SU-DHL-6 (cell line): ENCODE results near the gene LRRC39.

Experiments used
- H2AFZ ChIP-seq: fragments of 200-600 bp; sonication (generic); 2 replicates; pipeline ENCODE4 v1.6.1; 2014; ENCODE audit warnings: low read depth, mild to moderate bottlenecking, moderate library complexity, mixed read lengths, antibody characterized with exemption, low read length; ENCODE audit not compliant: severe bottlenecking
- H3F3A ChIP-seq: fragments of 200-600 bp; shearing (Covaris generic); 2 replicates; pipeline ENCODE4 v1.6.0; 2016; ENCODE audit warnings: antibody characterized with exemption, mild to moderate bottlenecking; ENCODE audit not compliant: insufficient read depth
- H3K27ac ChIP-seq: fragments of 200-600 bp; sonication (generic); 2 replicates; pipeline ENCODE4 v1.5.1; 2016; ENCODE audit warnings: low read depth, mild to moderate bottlenecking, low read length, moderate library complexity, mixed read lengths
- H3K27me3 ChIP-seq: fragments of 200-600 bp; sonication (generic), shearing (Covaris generic); 2 replicates; pipeline ENCODE4 v1.6.0; 2014; ENCODE audit warnings: mild to moderate bottlenecking, low read length
- H3K36me3 ChIP-seq: fragments of 200-600 bp; sonication (generic); 2 replicates; pipeline ENCODE4 v1.6.1; 2014; ENCODE audit warnings: mild to moderate bottlenecking, low read length, mixed read lengths
- H3K4me2 ChIP-seq: fragments of 300-600, 200-600 bp; shearing (Covaris generic), sonication (generic); 2 replicates; pipeline ENCODE4 v1.6.0; 2014; ENCODE audit warnings: low read length, low read depth, mild to moderate bottlenecking; ENCODE audit not compliant: poor library complexity, severe bottlenecking
- H3K4me3 ChIP-seq: fragments of 200-600 bp; sonication (generic); 2 replicates; pipeline ENCODE4 v1.5.1; 2014; ENCODE audit warnings: antibody characterized with exemption, low read length, mild to moderate bottlenecking, mixed read lengths; ENCODE audit not compliant: insufficient read depth, poor library complexity, severe bottlenecking
- H3K79me2 ChIP-seq: fragments of 200-600 bp; sonication (generic); 2 replicates; pipeline ENCODE4 v1.6.1; 2014; ENCODE audit warnings: mild to moderate bottlenecking, low read length, moderate library complexity; ENCODE audit not compliant: insufficient read depth
- H3K9ac ChIP-seq: fragments of 200-600 bp; sonication (generic); 2 replicates; pipeline ENCODE4 v1.7.0; 2014; ENCODE audit warnings: mild to moderate bottlenecking, low read length
- H3K9me2 ChIP-seq: fragments of 200-600 bp; sonication (generic); replicated peaks from 2 replicates; pipeline ENCODE4 v1.6.1; 2014; ENCODE audit warnings: low read length; ENCODE audit not compliant: insufficient read depth
- H3K9me3 ChIP-seq: fragments of 200-600 bp; sonication (generic); 2 replicates; pipeline ENCODE4 v1.6.1; 2014; ENCODE audit warnings: low read length, mixed read lengths; ENCODE audit not compliant: insufficient read depth
- H4K20me1 ChIP-seq: fragments of 200-600 bp; sonication (generic); 2 replicates; pipeline ENCODE4 v1.6.1; 2014; ENCODE audit warnings: low read depth, mild to moderate bottlenecking, antibody characterized with exemption, low read length, moderate library complexity, mixed read lengths
- CTCF ChIP-seq: fragments of 200-600 bp; sonication (generic); IDR thresholded peaks from one replicate; pipeline ENCODE4 v1.5.1; 2017; ENCODE audit warnings: antibody characterized with exemption, mild to moderate bottlenecking, low read length, moderate library complexity; ENCODE audit not compliant: insufficient read depth, poor library complexity, severe bottlenecking
- EZH2phosphoT487 ChIP-seq: fragments of 200-600 bp; sonication (generic), shearing (Covaris generic); conservative IDR thresholded peaks from 2 replicates; pipeline ENCODE4 v1.6.1; 2018; ENCODE audit warnings: mild to moderate bottlenecking, antibody characterized with exemption, low read length, moderate library complexity, mixed read lengths

LRRC39 gene

GRCh38 chr1:100184536-100184935, 6.5 kb upstream of the LRRC39 start:
- H2AFZ ChIP-seq = no peak overlapping the region
- H3K4me2 ChIP-seq = no peak overlapping the region
- H3K9me2 ChIP-seq = no peaks in the 10 kb centered on the region
- H3K79me2 ChIP-seq = no peaks in the 10 kb centered on the region
- no peaks in the 10 kb centered on the region for H3K9me3 ChIP-seq
- H4K20me1 ChIP-seq = no peaks in the 10 kb centered on the region
- H3K4me3 ChIP-seq = no peak overlapping the region
- no peaks in the 10 kb centered on the region for H3K36me3 ChIP-seq
- no peaks in the 10 kb centered on the region for H3K27me3 ChIP-seq
- no peak overlapping the region for H3K27ac ChIP-seq
- H3K9ac ChIP-seq = no peak overlapping the region
- no peaks in the 10 kb centered on the region for H3F3A ChIP-seq
- TF ChIP-seq EZH2phosphoT487 (no peak), CTCF (no peak)

GRCh38 chr1:100183370-100183769, 5.3 kb upstream of the LRRC39 start:
- Histone ChIP-seq H3K27ac (no peak overlapping the region), H3K9me2 (no peaks in the 10 kb centered on the region), H3K4me3 (no peak overlapping the region), H3K9ac (no peak overlapping the region), H3K9me3 (no peaks in the 10 kb centered on the region), H3F3A (no peaks in the 10 kb centered on the region), H4K20me1 (no peaks in the 10 kb centered on the region), H3K36me3 (no peaks in the 10 kb centered on the region), H2AFZ (no peak overlapping the region), H3K4me2 (no peak overlapping the region), H3K27me3 (no peaks in the 10 kb centered on the region), H3K79me2 (no peaks in the 10 kb centered on the region)
- TF ChIP-seq CTCF = no peak
- no peak for TF ChIP-seq EZH2phosphoT487

DNA sequence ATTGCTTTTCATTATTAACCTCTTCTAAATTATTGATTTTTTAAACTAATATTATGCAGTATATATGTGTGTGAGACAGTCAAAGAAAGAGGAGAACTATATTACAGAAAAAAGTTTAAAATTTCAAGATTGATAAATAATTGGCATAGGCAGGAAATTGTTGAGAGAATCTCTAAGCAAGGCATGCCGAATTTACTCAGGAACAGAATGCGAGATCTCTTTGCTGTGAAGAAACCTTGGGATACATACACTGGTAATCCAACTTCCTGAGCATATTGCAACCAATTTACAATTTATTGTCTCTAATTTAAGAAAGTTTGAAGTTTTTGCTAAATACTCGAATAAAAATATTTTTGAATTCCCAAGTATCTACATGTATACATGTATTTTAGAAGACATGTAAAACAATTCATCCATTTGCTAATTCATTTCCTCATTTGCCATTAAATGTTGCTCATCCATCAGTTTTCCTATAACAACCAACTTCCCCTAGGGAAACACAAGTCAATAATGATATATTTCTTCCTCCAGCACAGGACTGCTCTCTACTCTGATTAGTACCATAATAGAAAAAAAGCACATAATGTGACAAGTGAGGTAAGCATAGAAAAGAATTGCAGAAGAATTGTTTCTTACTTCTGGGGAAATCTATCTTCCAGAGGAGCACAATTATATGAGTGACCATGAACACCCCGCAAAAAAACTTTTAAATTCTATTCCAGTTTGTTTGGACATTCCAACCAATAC, 588 bp downstream of the LRRC39 start:
- Histone ChIP-seq H3K9me2 (no peaks in the 10 kb centered on the region), H3K9me3 (no peaks in the 10 kb centered on the region), H3K9ac (no peak overlapping the region), H3K27ac (no peak overlapping the region), H3K36me3 (no peaks in the 10 kb centered on the region), H3K4me3 (no peak overlapping the region), H3K79me2 (no peaks in the 10 kb centered on the region), H3K4me2 (no peak overlapping the region), H2AFZ (no peak overlapping the region), H4K20me1 (no peaks in the 10 kb centered on the region), H3K27me3 (no peaks in the 10 kb centered on the region), H3F3A (no peaks in the 10 kb centered on the region)
- TF ChIP-seq EZH2phosphoT487 (no peak), CTCF (no peak)
